GM23338 (cell line): ENCODE measurements around the gene SHF. TPM values are rescaled to one million over a fixed set of nuclear protein-coding genes. Genes with fewer than 3 reads are reported as not detected.
A peak's percentile ranks its signal among the peaks of the same experiment; 100 is the strongest.

Source experiments
- ATAC-seq: fragments of 200-7000 bp; cut with Tn5 transposase; 3 replicates; pipeline ENCODE4 v1.9.1; 2020
- DNase-seq: peaks from one replicate; pipeline ENCODE4 v3.0.0-alpha.2; 2015; ENCODE audit warnings: low spot score
- H2AFZ ChIP-seq: fragments of 200-600 bp; sonication (generic); 2 replicates; pipeline ENCODE4 v1.8.0; 2016; ENCODE audit warnings: antibody characterized with exemption, mild to moderate bottlenecking, moderate library complexity
- H3F3A ChIP-seq: fragments of 200-600 bp; sonication (generic); replicated peaks from 2 replicates; pipeline ENCODE4 v1.8.0; 2017; ENCODE audit warnings: antibody characterized with exemption, mixed run types, low read depth
- H3K27ac ChIP-seq: fragments of 200-600 bp; sonication (generic); 2 replicates; pipeline ENCODE4 v1.6.1; 2016; ENCODE audit warnings: low read depth
- H3K27me3 ChIP-seq: fragments of 200-600 bp; sonication (generic); 2 replicates; pipeline ENCODE4 v1.8.0; 2016; ENCODE audit warnings: mild to moderate bottlenecking, mixed run types, moderate library complexity; ENCODE audit not compliant: insufficient read depth
- H3K36me3 ChIP-seq: fragments of 200-600 bp; sonication (generic); 2 replicates; pipeline ENCODE4 v1.8.0; 2016; ENCODE audit warnings: mild to moderate bottlenecking; ENCODE audit not compliant: insufficient read depth
- H3K4me1 ChIP-seq: fragments of 200-600 bp; sonication (generic); 2 replicates; pipeline ENCODE4 v1.8.0; 2016; ENCODE audit warnings: mild to moderate bottlenecking, moderate library complexity; ENCODE audit not compliant: insufficient read depth
- H3K4me2 ChIP-seq: fragments of 200-600 bp; sonication (generic); 2 replicates; pipeline ENCODE4 v1.7.1; 2017; ENCODE audit warnings: mixed run types
- H3K4me3 ChIP-seq: fragments of 200-600 bp; sonication (generic); 2 replicates; pipeline ENCODE4 v1.6.1; 2016; ENCODE audit warnings: mixed run types
- H3K79me2 ChIP-seq: fragments of 200-600 bp; sonication (generic); replicated peaks from 2 replicates; pipeline ENCODE4 v1.8.0; 2017; ENCODE audit warnings: mild to moderate bottlenecking; ENCODE audit not compliant: insufficient read depth
- H3K9me2 ChIP-seq: fragments of 200-600 bp; sonication (generic); 2 replicates; pipeline ENCODE4 v1.8.0; 2017; ENCODE audit not compliant: insufficient read depth
- H4K20me1 ChIP-seq: fragments of 200-600 bp; sonication (generic); replicated peaks from 2 replicates; pipeline ENCODE4 v1.8.0; 2017; ENCODE audit warnings: mild to moderate bottlenecking; ENCODE audit not compliant: insufficient read depth
- H3K27ac Mint-ChIP-seq: 2 replicates; pipeline ENCODE4 v1.8.0; 2020; ENCODE audit warnings: inconsistent platforms, mild to moderate bottlenecking, moderate library complexity, mixed read lengths
- H3K27me3 Mint-ChIP-seq: 3 replicates; pipeline ENCODE4 v1.8.0; 2022; ENCODE audit warnings: low read depth, mild to moderate bottlenecking, moderate library complexity, mixed read lengths, inconsistent platforms; ENCODE audit not compliant: insufficient read depth, poor library complexity
- H3K36me3 Mint-ChIP-seq: 3 replicates; pipeline ENCODE4 v1.8.0; 2021; ENCODE audit warnings: low read depth, mild to moderate bottlenecking, inconsistent platforms, moderate library complexity, mixed read lengths
- H3K4me1 Mint-ChIP-seq: 3 replicates; pipeline ENCODE4 v1.8.0; 2020; ENCODE audit warnings: mild to moderate bottlenecking, inconsistent platforms, mixed read lengths
- H3K4me3 Mint-ChIP-seq: 3 replicates; pipeline ENCODE4 v1.8.0; 2021; ENCODE audit warnings: moderate library complexity, mild to moderate bottlenecking, inconsistent platforms, mixed read lengths
- H3K9me3 Mint-ChIP-seq: 3 replicates; pipeline ENCODE4 v1.8.0; 2020; ENCODE audit warnings: moderate library complexity, mild to moderate bottlenecking, inconsistent platforms, mixed read lengths
- CREB1 ChIP-seq: fragments of 250-450 bp; sonication (Bioruptor Pico); IDR thresholded peaks from 2 replicates; pipeline ENCODE4 v1.5.0; 2020; ENCODE audit warnings: low read depth, mild to moderate bottlenecking, moderate library complexity
- EZH2 ChIP-seq: fragments of 200-600 bp; sonication (generic); IDR thresholded peaks from one replicate; pipeline ENCODE4 v1.8.0; 2017; ENCODE audit warnings: antibody characterized with exemption, mild to moderate bottlenecking, low read depth; ENCODE audit not compliant: unreplicated experiment
- NANOG ChIP-seq: IDR thresholded peaks from 2 replicates; pipeline ENCODE4 v1.6.1; 2016; ENCODE audit warnings: antibody characterized with exemption, borderline replicate concordance
- POLR2AphosphoS5 ChIP-seq: IDR thresholded peaks from 2 replicates; pipeline ENCODE4 v1.6.1; 2016; ENCODE audit warnings: antibody characterized with exemption, low read depth
- REST ChIP-seq: IDR thresholded peaks from one replicate; pipeline ENCODE4 v1.6.1; 2018; ENCODE audit warnings: antibody characterized with exemption; ENCODE audit not compliant: unreplicated experiment
- ZNF462 ChIP-seq: fragments of 250-450 bp; sonication (Bioruptor Pico); IDR thresholded peaks from 2 replicates; pipeline ENCODE4 v1.5.0; 2020; ENCODE audit warnings: mild to moderate bottlenecking, moderate library complexity
- polyA plus RNA-seq: library from polyadenylated mRNA; unstranded; fragments of >200 nt; fragmentation: Nextera tagmentation; extraction: Ambion mirVana; gene quantifications from 2 replicates; pipeline ENCODE4 v1.2.1, GENCODE V29; 2016
- total RNA-seq: library from RNA; depleted of rRNA; stranded (reverse); fragments of >200 nt; shearing (Covaris generic); gene quantifications from 2 replicates; pipeline ENCODE4 v1.2.3, GENCODE V29; 2014
- TF ChIP-seq, protein P1 (sequence below), 2 experiments: fragments of 200-600 bp in 1 of 2; sonication (generic) in 1 of 2; conservative IDR thresholded peaks; 2 replicates each; pipeline versions ENCODE4 v1.5.1 to v1.6.1; 2016 to 2017; ENCODE audit warnings: antibody characterized with exemption in 2 of 2, low read depth in 2 of 2, mild to moderate bottlenecking in 2 of 2, moderate library complexity in 1 of 2

Gene SHF
- total and polyA plus RNA-seq, 2 experiments from 2014 or later, result 5.8 to 15.6 TPM

DNA sequence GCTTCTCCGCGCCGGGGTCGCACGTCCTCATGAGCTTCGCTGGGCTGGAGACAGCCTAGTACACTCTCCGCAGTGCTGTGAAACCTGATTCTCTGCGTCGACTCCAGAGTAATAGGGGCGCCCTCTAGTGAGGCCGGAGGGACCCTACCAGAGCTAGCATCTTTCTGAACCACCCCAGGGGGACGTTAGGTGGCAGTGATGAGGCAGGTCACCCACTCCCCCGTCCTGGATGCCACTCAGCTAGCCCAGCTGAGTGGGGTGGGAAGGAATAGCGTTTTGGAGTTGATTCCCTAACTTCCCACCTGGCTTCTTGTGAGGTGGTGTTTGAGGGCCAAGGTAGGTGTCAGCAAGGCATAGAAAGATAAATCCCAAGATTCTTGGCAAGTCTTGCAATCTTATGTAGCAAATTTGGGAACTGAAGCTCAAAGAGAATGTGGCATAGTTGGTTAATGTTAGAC, 69.6 kb downstream of the SHF start:
- Histone ChIP-seq H4K20me1 (peaks cover 4% of the 10 kb centered on the region; the same call in 1 of the 2 replicates), H3F3A (no peaks in the 10 kb centered on the region), H3K27me3 (peaks cover 92% of the 10 kb centered on the region), H3K4me3 (peak overlapping the region; percentile 48), H3K79me2 (no peaks in the 10 kb centered on the region), H3K9me2 (no peaks in the 10 kb centered on the region), H3K4me1 (peaks cover 30% of the 10 kb centered on the region), H3K36me3 (no peaks in the 10 kb centered on the region), H3K4me2 (peak overlapping the region; percentile 76), H2AFZ (no peak overlapping the region), H3K27ac (no peak overlapping the region)
- H3K4me1 Mint-ChIP-seq, result peaks cover 19% of the 10 kb centered on the region
- TF ChIP-seq EZH2, result no peak
- TF ChIP-seq CREB1 (CRISPR knock-in tag), result 0 out of 2 replicates have a peak, but pooled peaks have one; percentile 19
- no peak for TF ChIP-seq POLR2AphosphoS5
- TF ChIP-seq, protein P1, sequence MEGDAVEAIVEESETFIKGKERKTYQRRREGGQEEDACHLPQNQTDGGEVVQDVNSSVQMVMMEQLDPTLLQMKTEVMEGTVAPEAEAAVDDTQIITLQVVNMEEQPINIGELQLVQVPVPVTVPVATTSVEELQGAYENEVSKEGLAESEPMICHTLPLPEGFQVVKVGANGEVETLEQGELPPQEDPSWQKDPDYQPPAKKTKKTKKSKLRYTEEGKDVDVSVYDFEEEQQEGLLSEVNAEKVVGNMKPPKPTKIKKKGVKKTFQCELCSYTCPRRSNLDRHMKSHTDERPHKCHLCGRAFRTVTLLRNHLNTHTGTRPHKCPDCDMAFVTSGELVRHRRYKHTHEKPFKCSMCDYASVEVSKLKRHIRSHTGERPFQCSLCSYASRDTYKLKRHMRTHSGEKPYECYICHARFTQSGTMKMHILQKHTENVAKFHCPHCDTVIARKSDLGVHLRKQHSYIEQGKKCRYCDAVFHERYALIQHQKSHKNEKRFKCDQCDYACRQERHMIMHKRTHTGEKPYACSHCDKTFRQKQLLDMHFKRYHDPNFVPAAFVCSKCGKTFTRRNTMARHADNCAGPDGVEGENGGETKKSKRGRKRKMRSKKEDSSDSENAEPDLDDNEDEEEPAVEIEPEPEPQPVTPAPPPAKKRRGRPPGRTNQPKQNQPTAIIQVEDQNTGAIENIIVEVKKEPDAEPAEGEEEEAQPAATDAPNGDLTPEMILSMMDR (conservative IDR thresholded peaks at IDR 0.05; ENCODE audit: low read depth in 2 of 2), result peak; percentile 98 to 99
- no peak for TF ChIP-seq NANOG
- TF ChIP-seq REST, result no peak
- no peak for TF ChIP-seq ZNF462 (CRISPR knock-in tag)
- H3K36me3 Mint-ChIP-seq, result no peaks in the 10 kb centered on the region
- DNase-seq, result peak; percentile 97
- H3K9me3 Mint-ChIP-seq, result peaks cover 8% of the 10 kb centered on the region; the same call in 2 of the 3 replicates
- peak; percentile 86 for ATAC-seq
- H3K27me3 Mint-ChIP-seq, result peaks cover 65% of the 10 kb centered on the region
- peak overlapping the region; percentile 63; the same call in 2 of the 3 replicates for H3K4me3 Mint-ChIP-seq
- no peak overlapping the region for H3K27ac Mint-ChIP-seq
